ENCODE results near the gene ERMAP.

The ERMAP gene

DNA sequence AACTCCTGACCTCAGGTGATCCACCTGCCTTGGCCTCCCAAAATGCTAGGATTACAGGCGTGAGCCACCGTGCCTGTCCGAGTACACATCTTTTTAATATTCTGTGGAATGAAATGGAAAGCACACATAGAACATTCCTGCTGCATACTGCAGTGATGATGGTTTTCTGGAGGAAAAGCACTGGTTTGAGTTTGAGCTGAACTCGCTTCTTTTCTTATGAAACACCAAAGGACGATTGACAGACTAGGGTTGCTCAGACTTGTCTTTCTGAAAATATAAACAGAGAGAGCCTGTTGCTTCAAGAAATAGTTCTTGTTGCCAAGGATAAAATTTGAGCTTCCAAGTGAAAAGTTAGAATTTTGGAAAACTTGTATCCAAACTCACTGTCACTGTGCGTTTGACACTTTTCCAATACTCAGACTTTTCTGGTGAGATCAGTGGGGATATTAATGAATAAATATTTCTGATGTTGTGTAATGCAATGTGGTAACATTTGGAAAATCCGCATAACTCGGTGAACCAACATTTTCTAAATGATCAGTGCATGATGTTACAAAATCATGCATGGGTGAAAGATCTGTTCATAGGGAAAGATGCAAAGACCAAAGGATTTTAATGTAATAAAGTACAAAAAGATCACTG, 15.0 kb upstream of the ERMAP start:
- no peak for ATAC-seq
- TF ChIP-seq TSHZ2 (CRISPR knock-in tag; IDR thresholded peaks at IDR 0.05): no peak
- no peak for TF ChIP-seq ZC3H10 (CRISPR knock-in tag; IDR thresholded peaks at IDR 0.05)
- no peak for TF ChIP-seq ISL1 (CRISPR knock-in tag; IDR thresholded peaks at IDR 0.05)
- no peak for TF ChIP-seq RARB (CRISPR knock-in tag; IDR thresholded peaks at IDR 0.05)
- TF ChIP-seq ARNTL (CRISPR knock-in tag; IDR thresholded peaks at IDR 0.05; ENCODE audit: borderline replicate concordance, low read depth): no peak
- TF ChIP-seq PATZ1 (CRISPR knock-in tag; IDR thresholded peaks at IDR 0.05; ENCODE audit: borderline replicate concordance): no peak
- TF ChIP-seq ZNF565 (CRISPR knock-in tag; conservative IDR thresholded peaks at IDR 0.05; ENCODE audit: low read depth): no peak
- no peak for TF ChIP-seq CSRNP3 (CRISPR knock-in tag; IDR thresholded peaks at IDR 0.05)
- no peak for TF ChIP-seq BACH2 (CRISPR knock-in tag; IDR thresholded peaks at IDR 0.05; ENCODE audit: borderline replicate concordance)
- TF ChIP-seq POU6F1 (CRISPR knock-in tag; IDR thresholded peaks at IDR 0.05; ENCODE audit: borderline replicate concordance, low read depth): no peak
- no peak for TF ChIP-seq CSDC2 (CRISPR knock-in tag; IDR thresholded peaks at IDR 0.05)
- TF ChIP-seq TOX (CRISPR knock-in tag; IDR thresholded peaks at IDR 0.05; ENCODE audit: borderline replicate concordance): no peak

DNA sequence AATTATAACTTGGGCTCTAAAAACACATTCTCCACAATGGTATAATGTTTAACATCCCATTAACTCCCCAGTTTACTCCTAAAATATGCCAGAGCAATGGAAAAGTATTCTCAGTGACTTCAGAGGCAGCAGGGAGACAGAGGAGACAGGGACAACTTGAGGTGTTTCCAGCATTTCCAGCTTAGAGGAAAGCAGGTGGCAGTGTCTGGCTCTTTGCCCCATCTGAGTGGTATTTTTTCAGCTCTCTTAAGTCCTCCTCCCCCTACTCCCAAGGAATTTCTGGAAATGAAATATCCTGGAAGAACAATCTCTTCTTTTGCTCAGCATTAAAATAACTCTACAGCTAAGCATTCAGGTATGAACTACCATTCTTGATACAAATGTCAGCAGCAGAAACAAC, 10.8 kb upstream of the ERMAP start:
- ATAC-seq: no peak
- TF ChIP-seq GLIS3 (CRISPR knock-in tag; IDR thresholded peaks at IDR 0.05) (no peak), ZC3H10 (CRISPR knock-in tag; IDR thresholded peaks at IDR 0.05) (no peak), OSR1 (CRISPR knock-in tag; IDR thresholded peaks at IDR 0.05) (no peak), CREB5 (CRISPR knock-in tag; IDR thresholded peaks at IDR 0.05; ENCODE audit: low read depth) (no peak), PPARA (CRISPR knock-in tag; IDR thresholded peaks at IDR 0.05; ENCODE audit: borderline replicate concordance) (no peak), ESRRG (CRISPR knock-in tag; IDR thresholded peaks at IDR 0.05) (no peak), TOX (CRISPR knock-in tag; IDR thresholded peaks at IDR 0.05; ENCODE audit: borderline replicate concordance) (no peak), ISL1 (CRISPR knock-in tag; IDR thresholded peaks at IDR 0.05) (no peak), ZNF8 (CRISPR knock-in tag; IDR thresholded peaks at IDR 0.05) (no peak), CSDC2 (CRISPR knock-in tag; IDR thresholded peaks at IDR 0.05) (no peak), ZNF565 (CRISPR knock-in tag; conservative IDR thresholded peaks at IDR 0.05; ENCODE audit: low read depth) (no peak), PATZ1 (CRISPR knock-in tag; IDR thresholded peaks at IDR 0.05; ENCODE audit: borderline replicate concordance) (no peak), ZFP3 (CRISPR knock-in tag; IDR thresholded peaks at IDR 0.05) (no peak), ARNTL (CRISPR knock-in tag; IDR thresholded peaks at IDR 0.05; ENCODE audit: borderline replicate concordance, low read depth) (no peak), RARB (CRISPR knock-in tag; IDR thresholded peaks at IDR 0.05) (no peak), BACH2 (CRISPR knock-in tag; IDR thresholded peaks at IDR 0.05; ENCODE audit: borderline replicate concordance) (no peak), ZFP30 (CRISPR knock-in tag; IDR thresholded peaks at IDR 0.05) (no peak), SNAI2 (CRISPR knock-in tag; IDR thresholded peaks at IDR 0.05) (no peak)
